GM18517 (cell line): ENCODE data around the gene CIDEC.
"Not testable (repeated sequence)": the region's sequence is repeated elsewhere in the genome, so short reads cannot be mapped to it uniquely, and the experiment has no call there.

Source experiments
- ATAC-seq: cut with Tn5 transposase; IDR thresholded peaks from one replicate; pipeline ENCODE4 v1.9.1; 2021; ENCODE audit warnings: mild to moderate bottlenecking, moderate library complexity; ENCODE audit not compliant: unreplicated experiment

The CIDEC gene

DNA sequence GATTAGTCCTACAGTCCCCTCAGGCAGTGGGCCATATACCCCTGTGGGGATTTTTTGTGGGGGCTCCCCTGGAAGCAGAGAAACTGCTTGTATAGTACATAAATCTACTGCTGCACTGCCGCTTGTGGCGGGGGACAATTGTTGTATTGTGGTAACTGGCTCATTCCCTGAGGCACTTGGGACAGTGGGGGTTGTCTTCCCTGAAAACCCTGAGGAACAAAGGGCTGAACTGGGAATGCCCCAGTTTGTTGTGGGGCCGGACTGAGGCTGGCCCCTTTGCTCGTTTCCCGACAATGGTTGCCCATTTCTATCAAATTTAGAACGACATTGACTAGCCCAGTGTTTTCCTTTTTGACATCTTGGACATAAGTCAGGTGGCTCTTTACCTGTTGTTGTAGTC lies 28.7 kb downstream of the CIDEC start:
- not testable (repeated sequence) for ATAC-seq

DNA sequence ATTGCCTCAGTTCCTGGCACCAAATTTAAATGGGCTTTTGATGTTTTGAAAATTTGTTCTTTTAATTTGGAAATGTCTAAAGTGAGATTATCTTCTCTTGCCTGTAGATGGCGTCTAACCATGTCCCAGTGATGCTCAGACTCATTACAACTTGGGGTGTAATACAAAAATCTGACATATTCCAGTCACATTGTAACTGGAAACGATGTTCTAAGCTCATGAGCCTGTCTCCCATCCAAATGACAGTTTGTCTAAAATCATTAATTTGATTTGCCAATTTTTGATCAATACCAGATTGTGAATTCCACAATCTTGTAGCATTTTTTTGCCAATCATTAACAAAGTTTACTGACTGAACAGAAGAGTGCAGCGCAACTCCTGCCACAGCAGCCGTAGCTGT lies 31.2 kb downstream of the CIDEC start:
- not testable (repeated sequence) for ATAC-seq

DNA sequence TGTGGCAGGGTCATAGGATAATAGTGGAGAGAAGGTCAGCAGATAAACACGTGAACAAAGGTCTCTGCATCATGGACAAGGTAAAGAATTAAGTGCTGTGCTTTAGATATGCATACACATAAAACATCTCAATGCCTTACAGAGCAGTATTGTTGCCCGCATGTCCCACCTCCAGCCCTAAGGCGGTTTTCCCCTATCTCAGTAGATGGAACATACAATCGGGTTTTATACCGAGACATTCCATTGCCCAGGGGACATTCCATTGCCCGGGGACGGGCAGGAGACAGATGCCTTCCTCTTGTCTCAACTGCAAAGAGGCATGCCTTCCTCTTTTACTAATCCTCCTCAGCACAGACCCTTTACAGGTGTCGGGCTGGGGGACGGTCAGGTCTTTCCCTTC lies 32.2 kb downstream of the CIDEC start:
- ATAC-seq = not testable (repeated sequence)

DNA sequence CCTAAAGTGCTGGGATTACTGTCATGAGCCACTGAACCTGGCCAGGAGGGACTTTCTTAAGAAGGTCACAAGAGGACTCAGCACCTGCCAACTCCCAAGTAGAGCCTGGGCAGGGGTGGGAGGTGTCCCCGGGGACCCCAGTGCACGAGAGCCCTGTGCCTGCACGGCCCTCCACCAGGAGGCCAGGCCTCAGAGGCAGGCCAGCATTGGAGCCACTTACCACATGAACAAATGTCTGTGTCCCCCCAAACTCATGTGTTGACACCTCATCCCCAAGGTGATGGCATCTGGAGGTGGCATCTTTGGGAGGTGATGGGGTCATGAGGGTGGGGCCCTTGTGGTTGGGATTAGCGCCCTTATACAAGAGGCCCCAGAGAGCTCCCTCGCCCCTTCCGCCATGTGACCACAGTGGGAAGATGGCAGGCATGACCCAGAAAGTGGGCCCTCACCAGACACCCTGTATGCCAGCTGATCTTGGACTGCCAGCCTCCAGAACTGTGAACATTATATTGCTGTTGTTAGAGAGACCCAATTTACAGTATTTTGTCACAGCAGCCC lies 33.0 kb downstream of the CIDEC start:
- ATAC-seq = no peak

DNA sequence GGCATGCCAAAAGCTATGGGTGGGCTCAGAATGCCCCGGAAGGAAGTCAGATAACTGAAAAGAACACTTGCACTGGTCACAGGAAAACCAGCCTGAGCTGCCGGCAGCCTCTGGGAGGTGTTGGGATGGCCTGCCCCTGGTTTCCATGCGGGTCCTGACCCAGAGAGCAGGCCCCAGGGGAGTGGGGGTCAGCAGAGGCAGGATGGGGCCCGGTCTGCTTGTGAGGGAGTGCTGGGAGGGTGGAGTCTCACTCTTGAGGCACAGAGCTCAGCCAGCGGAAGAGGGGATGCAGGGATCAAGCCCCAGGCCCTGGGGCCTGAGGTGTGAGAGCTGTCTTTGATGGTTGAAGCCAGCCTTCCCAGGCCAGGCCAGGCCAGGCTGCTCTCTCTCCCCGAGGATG lies 33.8 kb downstream of the CIDEC start:
- no peak for ATAC-seq

DNA sequence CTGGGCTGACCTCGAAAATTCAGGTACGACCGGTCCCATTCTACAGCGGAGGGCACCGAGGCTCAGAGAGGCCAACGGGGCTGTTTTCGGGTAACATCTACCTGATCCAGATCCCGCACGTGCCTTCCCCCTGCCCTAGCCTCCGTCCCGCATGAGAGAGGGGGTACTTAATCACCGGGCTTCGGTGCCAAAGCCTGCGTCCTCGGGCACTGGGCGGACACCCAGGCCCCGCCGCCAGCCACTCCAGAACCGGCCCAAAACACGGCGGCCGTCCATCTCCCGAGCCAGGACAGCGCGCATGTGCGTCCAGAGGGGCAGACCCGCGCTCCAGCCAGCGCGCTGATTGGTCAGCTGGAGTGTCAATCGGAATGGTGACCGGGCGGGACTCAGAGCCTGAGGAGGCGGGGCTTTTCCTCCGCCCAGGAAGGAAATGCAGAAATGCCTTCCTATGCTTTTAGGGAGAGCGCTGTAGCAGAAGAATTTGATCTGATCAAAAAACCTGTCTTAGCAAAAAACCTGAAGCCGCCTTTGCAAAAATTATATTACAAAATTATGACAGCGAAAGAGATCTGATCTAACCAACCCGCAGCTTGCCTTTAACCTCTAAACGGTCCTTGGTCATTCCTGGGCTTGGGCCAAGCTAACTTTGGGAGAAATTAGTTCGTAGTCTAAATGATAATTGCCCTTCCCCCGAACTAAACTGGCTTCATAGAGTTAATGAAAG lies 36.2 kb downstream of the CIDEC start, which contains the start of gene RPUSD3:
Gene RPUSD3, minus strand, starts transcription at position 294 of the 724 bp plus-strand sequence. Its CDS starts 18 bp downstream, at position 276.
- ATAC-seq = peak; percentile 93

DNA sequence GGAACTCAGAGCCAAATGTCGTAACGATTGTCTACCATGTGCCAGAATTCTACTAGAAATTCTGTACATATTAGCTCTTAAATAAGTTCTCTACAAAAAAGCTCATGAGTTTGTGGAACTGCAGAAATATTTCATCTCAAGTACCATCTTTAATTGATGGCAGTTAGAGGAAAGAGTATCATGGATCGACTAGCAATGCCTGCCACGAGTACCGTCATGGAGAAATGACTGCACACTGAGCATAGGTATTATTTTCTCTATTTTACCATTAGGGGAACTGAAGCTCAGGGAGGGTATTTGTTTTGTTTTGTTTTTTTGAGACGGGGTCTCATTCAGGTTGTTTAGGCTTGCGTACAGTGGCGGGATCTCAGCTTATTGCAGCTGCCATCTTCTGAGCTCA lies 39.0 kb downstream of the CIDEC start:
- no peak for ATAC-seq

DNA sequence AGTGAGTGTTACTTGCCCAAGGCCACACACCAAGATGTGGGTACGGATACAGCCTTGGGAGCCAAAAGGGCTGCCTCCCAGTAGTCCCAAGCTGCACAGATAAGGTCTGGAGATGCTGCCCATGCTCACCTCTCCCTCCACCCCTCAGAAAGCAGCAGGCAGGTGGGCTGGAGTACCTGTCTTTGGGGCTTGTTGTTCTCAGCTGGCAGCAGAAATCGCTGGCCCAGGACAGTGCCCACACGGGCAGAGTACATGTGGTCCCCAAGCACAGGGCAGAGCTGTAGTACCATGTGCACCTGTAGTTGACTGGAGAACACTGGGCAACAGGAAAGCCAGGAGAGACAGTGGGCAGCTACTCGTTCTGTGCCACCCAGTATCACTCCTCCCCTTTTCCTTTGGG lies 41.2 kb downstream of the CIDEC start:
- ATAC-seq = no peak

DNA sequence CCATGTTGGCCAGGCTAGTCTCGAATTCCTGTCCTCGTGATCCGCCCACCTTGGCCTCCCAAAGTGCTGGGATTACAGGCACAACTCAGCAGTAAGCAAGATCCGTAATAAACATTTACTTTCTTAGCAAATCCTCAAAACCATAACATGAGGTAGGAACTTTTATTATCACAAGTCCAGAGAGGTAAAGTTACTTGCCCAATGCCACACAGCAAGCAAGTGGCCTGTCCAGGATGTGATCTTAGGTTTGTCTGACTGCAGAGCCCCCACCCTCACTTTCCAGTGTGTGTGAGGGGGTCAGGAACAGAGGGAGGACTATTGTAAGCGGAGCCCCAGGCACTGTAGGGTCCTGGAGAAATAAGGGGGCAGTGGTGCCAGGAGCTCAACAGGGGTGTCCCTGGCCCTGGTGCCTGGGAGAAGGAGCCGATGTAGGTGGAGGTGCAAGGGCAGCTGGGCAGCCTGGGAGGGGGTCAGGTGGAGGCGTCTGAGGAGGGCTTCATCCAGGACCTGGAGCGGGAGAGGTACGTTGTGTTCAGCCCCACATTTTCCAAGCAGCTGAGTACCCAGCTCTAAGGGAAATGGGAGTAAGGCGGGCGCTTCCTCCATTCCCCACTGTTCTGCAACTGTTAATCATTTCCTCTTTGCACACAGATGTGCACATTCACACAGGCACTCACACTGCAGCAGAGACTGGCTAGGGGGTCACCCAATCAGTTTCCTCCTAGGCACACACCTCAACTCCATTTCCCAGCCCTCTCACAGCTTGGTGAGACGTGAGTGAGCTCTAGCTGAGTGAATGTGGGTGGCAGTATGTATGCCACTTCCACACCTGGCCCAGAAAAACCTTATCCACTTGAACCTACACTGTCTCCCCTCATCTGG lies 42.1 kb downstream of the CIDEC start:
- ATAC-seq = no peak

DNA sequence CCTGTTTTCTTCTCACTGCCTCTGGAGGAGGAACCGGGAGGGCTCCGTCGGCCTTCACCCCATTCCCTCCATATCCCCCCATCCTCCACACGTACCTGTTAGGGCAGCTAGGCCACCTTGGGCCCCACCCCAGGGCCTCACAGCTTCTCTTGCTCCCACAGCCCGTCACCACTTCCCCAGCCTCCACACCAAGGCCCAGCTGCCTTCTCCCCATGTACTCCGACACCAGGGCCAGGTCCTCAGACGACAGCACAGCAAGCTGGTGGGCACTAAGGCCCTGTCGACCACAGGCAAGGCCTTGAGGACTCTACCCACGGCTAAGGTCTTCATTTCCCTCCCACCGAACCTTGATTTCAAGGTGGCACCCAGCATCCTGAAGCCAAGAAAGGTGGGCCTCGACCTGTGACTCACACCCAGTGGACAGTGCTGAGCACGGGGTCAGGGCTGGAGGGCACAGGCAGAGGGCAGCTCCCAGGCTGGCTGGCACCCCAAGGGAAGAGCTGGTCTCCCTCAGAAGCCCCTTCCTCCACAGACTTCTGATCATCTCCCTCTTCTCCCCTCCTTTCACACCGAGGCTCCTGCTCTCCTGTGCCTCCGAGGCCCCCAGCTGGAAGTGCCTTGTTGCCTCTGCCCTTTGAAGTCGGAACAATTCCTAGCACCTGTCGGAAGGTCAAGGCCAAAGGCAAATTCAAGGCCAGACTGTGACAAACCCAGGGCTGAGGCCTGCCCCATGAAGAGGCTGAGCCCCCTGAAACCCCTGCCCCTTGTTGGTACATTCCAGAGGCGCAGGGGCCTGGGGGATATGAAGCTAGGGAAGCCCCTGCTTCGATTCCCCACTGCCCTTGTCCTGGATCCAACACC lies 45.3 kb downstream of the CIDEC start:
- no peak for ATAC-seq

DNA sequence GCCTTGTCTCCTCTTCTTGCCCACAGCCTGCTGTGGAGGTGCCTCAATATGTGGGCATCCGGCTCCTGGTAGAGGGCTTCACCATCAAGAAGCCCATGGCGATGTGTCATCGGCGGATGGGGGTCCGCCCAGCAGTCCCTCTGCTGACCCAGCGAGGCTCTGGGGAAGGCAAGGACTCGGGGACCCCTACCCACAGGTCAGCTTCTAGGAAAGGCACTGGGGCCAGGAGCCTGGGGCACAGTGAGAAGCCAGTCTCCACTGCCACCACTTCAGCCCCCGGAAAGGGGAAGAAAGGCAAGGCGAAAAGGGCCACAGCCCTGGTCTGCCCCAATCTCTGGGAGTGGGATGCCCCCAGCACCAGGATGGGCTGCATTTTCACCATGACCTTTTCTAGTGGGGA lies 47.0 kb downstream of the CIDEC start:
- ATAC-seq = no peak

DNA sequence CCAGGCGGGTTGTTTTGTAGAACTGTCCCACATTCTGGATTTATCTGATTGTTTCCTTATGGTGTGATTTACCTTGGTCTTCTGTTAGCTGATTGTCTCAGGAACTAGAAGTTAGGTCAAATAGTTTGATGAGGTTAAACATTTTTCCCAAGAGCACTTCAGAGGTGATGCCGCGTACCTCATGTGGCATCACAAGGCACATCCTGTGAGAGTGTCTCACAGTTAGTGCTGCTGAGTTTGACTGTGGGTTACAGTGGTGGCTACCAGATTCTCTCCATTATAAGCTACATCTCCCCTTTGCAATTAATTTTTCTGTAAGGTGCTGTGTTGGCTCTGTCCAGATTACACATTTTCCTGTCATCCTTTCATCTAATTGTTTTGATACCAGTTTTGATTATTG lies 48.8 kb downstream of the CIDEC start:
- ATAC-seq = no peak

DNA sequence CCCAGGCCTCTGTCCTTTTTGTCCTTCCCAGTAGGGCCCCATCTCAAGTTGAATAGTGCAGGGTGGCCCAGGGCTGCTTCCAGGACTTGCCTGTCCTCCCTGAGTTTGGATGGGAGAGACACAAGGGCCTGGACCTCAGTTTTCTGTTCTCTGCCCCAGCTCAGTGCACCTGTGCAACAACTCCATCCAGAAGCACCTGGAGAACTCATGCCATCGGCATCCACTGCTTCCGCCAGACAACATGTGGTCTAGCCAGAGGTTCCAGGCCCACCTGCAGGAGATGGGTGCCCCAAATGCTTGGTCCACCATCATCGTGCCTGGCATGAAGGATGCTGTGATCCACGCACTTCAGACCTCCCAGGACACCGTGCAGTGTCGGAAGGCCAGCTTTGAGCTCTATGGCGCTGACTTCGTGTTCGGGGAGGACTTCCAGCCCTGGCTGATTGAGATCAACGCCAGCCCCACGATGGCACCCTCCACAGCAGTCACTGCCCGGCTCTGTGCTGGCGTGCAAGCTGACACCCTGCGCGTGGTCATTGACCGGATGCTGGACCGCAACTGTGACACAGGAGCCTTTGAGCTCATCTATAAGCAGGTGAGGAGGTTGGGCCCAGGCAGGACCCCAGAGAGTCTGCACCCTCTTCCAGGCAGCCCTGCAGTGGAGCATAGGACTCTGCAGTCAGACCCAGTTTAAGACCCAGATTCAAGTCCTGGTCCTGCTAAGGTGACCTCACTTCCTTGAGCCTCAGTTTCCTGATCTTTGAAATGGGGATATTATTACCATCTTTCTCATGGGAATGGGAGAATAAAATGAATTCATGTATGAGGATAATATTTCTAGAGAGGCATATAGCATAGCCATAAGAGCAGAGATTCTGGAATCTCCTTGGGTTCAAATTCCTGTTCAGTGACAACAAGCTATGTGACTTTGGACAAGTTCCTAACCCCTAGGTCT lies 51.0 kb downstream of the CIDEC start:
- ATAC-seq = no peak

DNA sequence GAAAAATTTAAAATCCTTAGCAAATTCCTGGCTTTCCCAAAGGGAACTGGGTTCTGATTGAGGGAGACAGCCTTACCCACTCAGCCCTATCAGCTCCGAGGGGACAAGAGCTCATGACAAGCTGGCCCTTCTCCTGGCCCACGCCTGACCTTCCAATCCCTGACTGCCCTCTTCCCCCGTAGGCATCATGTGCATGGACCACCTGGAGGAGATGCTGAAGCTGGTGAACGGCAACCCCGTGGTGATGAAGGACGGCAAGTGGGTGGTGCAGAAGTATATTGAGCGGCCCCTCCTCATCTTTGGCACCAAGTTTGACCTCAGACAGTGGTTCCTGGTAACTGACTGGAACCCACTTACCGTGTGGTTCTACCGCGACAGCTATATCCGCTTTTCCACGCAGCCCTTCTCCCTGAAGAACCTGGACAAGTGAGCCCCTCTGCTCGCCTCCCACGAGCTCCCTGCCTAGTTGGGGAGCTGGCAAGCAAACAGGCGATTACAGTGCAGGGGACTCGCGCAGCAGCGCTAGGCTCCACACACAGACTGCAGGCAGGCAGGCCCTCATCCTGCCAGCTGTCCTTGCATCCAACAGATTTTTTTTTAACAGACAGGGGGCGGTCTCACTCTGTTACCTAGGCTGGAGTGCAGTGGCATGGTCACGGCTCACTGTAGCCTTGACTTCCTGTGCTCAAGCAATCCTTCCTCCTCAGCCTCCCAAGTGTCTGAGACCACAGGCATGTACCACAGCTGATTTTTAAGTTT lies 53.1 kb downstream of the CIDEC start:
- no peak for ATAC-seq

DNA sequence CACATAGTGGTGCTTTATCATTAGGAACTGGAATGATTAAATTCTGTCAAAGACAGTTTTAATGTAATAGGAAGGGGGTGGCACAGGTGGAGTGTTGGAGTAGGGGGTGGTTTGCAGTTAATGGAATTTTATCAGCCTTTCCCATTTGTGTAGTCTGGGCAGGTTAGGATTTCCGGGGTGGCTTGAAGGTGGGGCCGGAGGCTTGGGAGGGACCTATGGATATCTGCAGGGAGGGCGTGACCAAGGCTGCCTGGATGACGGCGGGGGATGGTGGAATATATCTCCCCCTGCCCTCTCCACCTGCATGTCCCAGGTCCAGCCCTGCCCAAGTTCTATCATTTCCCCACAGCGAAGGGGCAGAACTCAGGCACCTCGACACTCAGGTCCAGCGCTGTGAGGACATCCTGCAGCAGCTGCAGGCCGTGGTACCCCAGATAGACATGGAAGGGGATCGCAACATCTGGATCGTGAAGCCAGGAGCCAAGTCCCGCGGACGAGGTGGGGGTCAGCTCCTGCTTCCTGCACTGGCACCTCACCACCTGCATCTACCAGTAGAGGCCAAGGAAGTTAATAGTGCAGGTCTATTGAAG lies 54.5 kb downstream of the CIDEC start:
- ATAC-seq = no peak

DNA sequence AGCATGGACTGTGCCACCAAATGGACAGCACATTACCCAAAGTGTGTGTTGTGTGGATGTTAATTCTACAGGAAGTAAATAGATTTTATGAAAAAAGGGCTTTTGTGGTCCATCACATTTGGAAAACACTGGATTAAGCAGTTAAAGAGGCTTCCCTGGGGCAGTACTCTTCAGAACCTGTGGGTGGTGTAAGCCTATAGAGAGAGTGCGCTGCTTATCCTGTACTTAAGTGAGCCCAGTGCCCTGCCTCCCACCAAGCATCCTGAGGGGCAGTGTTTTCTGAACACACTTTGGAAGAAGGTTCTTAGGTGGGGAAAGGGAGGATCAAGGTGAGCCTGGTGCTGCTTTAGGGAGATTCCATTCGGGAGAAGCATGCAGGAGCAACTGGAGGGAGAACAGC lies 59.1 kb downstream of the CIDEC start:
- no peak for ATAC-seq

DNA sequence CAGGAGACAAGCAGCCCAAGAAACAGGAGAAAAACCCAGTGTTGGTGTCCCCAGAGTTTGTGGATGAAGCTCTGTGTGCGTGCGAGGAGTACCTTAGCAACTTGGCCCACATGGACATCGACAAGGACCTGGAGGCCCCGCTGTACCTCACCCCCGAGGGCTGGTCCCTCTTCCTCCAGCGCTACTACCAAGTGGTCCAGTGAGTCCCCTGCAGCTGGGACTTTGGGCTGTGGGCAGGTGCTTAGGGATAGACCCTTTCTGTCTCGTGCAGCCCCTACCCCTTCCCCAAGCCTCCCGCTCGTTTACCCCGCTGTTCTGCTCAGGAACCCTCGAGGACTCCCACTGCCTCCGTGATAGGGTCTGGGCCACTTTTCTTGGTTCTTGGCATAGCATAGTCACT lies 59.5 kb downstream of the CIDEC start:
- ATAC-seq = no peak

DNA sequence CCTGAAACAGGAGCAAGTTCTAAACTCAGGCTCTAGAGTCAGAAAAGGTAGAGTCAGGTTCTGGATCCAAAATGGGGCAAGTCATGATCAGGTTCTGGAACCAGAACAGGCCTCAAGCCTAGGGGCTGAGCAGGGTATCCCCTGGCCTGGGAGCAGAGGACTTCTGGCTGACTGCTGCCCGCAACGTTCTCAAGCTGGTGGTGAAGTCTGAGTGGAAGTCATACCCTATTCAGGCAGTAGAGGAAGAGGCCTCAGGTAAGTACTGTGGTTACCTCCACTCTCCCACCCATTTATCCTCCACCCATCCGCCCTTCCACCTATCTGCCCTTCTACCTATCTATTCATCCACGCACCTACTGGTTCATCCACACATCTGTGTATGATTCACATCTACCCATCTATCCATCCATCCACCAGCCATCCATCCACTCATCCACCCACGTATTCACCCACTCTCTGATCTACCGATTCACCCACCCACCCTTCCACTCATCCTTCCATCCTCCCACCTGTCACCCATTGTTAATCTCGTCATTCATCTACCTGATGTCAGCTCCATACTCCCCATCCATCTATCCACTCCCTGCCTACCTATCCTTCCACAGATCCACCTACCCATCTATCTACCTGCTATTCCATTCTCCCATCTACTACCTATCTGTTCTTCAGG lies 61.3 kb downstream of the CIDEC start:
- no peak for ATAC-seq
